Measurements from ENCODE around the gene BAX. TPM values are rescaled to one million over a fixed set of nuclear protein-coding genes. Genes with fewer than 3 reads are reported as not detected.

The BAX gene
- total RNA-seq, 1 donor from 2014 or later = 169 TPM

DNA sequence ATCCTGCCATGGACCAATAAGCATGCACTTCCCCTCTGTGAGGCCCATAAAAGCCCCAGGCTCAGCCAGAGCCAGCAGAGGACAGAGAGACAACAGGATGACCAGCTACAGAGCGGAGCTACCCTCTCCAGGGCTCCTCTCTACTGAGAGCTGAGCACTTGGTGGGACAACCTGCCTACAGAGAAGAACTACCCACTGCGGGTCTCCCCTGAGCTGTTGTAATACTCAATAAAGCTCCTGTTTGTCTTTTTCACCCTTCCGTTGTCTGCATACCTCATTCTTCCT, 7.5 kb upstream of the BAX start:
- Mint-ChIP-seq H3K36me3 (ENCODE audit: low read depth, unreplicated experiment) (peaks cover 4% of the 10 kb centered on the region), H3K9me3 (ENCODE audit: unreplicated experiment) (peaks cover 18% of the 10 kb centered on the region), H3K27ac (ENCODE audit: unreplicated experiment) (no peak overlapping the region), H3K4me3 (ENCODE audit: unreplicated experiment) (no peak overlapping the region), H3K4me1 (ENCODE audit: low read depth, unreplicated experiment) (no peaks in the 10 kb centered on the region), H3K27me3 (ENCODE audit: low read depth, unreplicated experiment) (peaks cover 2% of the 10 kb centered on the region)
- Histone ChIP-seq H3K9ac (ENCODE audit: low read length) (no peak overlapping the region), H2AFZ (ENCODE audit: low read depth, low read length) (no peak overlapping the region), H3K36me3 (ENCODE audit: insufficient read depth, low read length) (no peaks in the 10 kb centered on the region), H3K4me2 (ENCODE audit: low read length) (no peak overlapping the region), H3K27me3 (ENCODE audit: insufficient read depth, low read length) (no peaks in the 10 kb centered on the region), H3K4me3 (ENCODE audit: insufficient read depth, low read depth, low read length) (no peak overlapping the region), H3K9me3 (ENCODE audit: insufficient read depth, low read depth, low read length) (peaks cover 5% of the 10 kb centered on the region), H3K79me2 (ENCODE audit: insufficient read depth, low read length) (no peaks in the 10 kb centered on the region), H3K4me1 (ENCODE audit: insufficient read depth, low read length) (no peaks in the 10 kb centered on the region), H3K27ac (ENCODE audit: low read depth, low read length) (no peak overlapping the region), H4K20me1 (ENCODE audit: insufficient read depth, low read length) (no peaks in the 10 kb centered on the region)
- DNase-seq (ENCODE audit: low read depth) (no peak), FAIRE-seq (no peak)
- TF ChIP-seq, protein P1, sequence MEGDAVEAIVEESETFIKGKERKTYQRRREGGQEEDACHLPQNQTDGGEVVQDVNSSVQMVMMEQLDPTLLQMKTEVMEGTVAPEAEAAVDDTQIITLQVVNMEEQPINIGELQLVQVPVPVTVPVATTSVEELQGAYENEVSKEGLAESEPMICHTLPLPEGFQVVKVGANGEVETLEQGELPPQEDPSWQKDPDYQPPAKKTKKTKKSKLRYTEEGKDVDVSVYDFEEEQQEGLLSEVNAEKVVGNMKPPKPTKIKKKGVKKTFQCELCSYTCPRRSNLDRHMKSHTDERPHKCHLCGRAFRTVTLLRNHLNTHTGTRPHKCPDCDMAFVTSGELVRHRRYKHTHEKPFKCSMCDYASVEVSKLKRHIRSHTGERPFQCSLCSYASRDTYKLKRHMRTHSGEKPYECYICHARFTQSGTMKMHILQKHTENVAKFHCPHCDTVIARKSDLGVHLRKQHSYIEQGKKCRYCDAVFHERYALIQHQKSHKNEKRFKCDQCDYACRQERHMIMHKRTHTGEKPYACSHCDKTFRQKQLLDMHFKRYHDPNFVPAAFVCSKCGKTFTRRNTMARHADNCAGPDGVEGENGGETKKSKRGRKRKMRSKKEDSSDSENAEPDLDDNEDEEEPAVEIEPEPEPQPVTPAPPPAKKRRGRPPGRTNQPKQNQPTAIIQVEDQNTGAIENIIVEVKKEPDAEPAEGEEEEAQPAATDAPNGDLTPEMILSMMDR (IDR thresholded peaks at IDR 0.05; ENCODE audit: insufficient read depth, low read depth, low read length) = no peak
- no peak for TF ChIP-seq EZH2 (IDR thresholded peaks at IDR 0.05; ENCODE audit: insufficient read depth, low read length)

DNA sequence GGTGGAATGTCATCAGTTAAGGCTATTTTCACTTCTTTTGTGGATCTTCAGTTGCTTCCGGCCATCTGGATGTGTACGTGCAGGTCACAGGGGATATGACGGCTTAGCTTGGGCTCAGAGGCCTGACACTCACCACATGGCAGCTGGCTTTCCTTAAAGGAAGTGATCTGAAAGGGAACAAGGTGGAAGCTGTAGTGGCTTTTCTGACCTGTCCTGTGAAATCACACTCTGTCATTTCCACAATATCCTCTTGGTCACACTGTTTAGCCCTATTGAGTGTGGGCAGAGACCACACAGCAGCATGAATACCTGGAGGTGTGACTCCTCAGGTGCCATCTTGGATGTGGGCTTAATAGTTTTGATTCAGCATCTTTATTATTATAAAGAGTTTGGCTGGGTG, 4.5 kb upstream of the BAX start:
- Histone ChIP-seq H4K20me1 (ENCODE audit: insufficient read depth, low read length) (no peaks in the 10 kb centered on the region), H3K4me2 (ENCODE audit: low read length) (no peak overlapping the region), H3K79me2 (ENCODE audit: insufficient read depth, low read length) (peaks cover 5% of the 10 kb centered on the region), H3K27ac (ENCODE audit: low read depth, low read length) (no peak overlapping the region), H3K9me3 (ENCODE audit: insufficient read depth, low read depth, low read length) (peaks cover 5% of the 10 kb centered on the region), H3K4me1 (ENCODE audit: insufficient read depth, low read length) (no peaks in the 10 kb centered on the region), H3K9ac (ENCODE audit: low read length) (no peak overlapping the region), H3K27me3 (ENCODE audit: insufficient read depth, low read length) (no peaks in the 10 kb centered on the region), H3K4me3 (ENCODE audit: insufficient read depth, low read depth, low read length) (no peak overlapping the region), H3K36me3 (ENCODE audit: insufficient read depth, low read length) (no peaks in the 10 kb centered on the region), H2AFZ (ENCODE audit: low read depth, low read length) (no peak overlapping the region)
- DNase-seq (ENCODE audit: low read depth) (no peak), FAIRE-seq (no peak)
- Mint-ChIP-seq H3K27me3 (ENCODE audit: low read depth, unreplicated experiment) (peaks cover 2% of the 10 kb centered on the region), H3K4me1 (ENCODE audit: low read depth, unreplicated experiment) (no peaks in the 10 kb centered on the region), H3K9me3 (ENCODE audit: unreplicated experiment) (peaks cover 18% of the 10 kb centered on the region), H3K27ac (ENCODE audit: unreplicated experiment) (no peak overlapping the region), H3K36me3 (ENCODE audit: low read depth, unreplicated experiment) (peaks cover 4% of the 10 kb centered on the region), H3K4me3 (ENCODE audit: unreplicated experiment) (no peak overlapping the region)
- no peak for TF ChIP-seq EZH2 (IDR thresholded peaks at IDR 0.05; ENCODE audit: insufficient read depth, low read length)
- TF ChIP-seq, protein P1 (IDR thresholded peaks at IDR 0.05; ENCODE audit: insufficient read depth, low read depth, low read length) = no peak

DNA sequence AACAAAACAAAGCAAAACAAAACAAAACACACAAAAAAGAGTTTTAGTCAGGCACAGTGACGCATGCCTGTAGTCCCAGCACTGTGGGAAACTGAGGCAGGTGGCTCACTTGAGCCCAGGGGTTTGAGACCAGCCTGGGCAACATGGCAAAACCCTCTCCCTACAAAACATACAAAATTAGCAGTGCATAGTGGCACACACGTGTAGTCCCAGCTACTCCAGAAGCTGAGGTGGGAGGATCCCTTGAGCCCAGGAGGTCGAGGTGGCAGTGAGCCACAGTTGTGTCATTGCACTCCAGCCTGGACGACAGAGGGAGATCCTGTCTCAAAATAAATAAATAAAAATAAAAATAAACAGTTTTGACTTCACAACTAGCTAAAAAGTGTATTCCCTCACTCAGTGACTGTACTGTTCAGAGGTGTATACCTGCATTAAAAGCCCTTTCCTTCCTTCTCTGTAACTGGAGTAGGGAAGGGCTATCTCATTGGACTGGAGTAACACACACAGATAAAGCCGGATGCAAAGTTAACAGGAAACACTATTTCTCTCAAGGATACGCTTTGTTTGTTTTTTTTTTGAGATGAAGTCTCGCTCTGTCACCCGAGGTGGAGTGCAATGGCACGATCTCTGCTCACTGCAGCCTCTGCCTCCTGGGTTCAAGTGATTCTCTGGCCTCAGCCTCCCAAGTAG, 3.7 kb upstream of the BAX start:
- peaks cover 5% of the 10 kb centered on the region for H3K9me3 ChIP-seq (ENCODE audit: insufficient read depth, low read depth, low read length)
- no peak overlapping the region for H3K4me3 ChIP-seq (ENCODE audit: insufficient read depth, low read depth, low read length)
- H4K20me1 ChIP-seq (ENCODE audit: insufficient read depth, low read length) = no peaks in the 10 kb centered on the region
- H3K79me2 ChIP-seq (ENCODE audit: insufficient read depth, low read length) = peaks cover 13% of the 10 kb centered on the region
- no peaks in the 10 kb centered on the region for H3K36me3 ChIP-seq (ENCODE audit: insufficient read depth, low read length)
- no peak overlapping the region for H3K4me2 ChIP-seq (ENCODE audit: low read length)
- DNase-seq (ENCODE audit: low read depth) (no peak), FAIRE-seq (no peak)
- Mint-ChIP-seq H3K27ac (ENCODE audit: unreplicated experiment) (no peak overlapping the region), H3K9me3 (ENCODE audit: unreplicated experiment) (peaks cover 18% of the 10 kb centered on the region), H3K36me3 (ENCODE audit: low read depth, unreplicated experiment) (peaks cover 10% of the 10 kb centered on the region), H3K27me3 (ENCODE audit: low read depth, unreplicated experiment) (peaks cover 2% of the 10 kb centered on the region), H3K4me1 (ENCODE audit: low read depth, unreplicated experiment) (peaks cover 6% of the 10 kb centered on the region), H3K4me3 (ENCODE audit: unreplicated experiment) (no peak overlapping the region)
- H2AFZ ChIP-seq (ENCODE audit: low read depth, low read length) = no peak overlapping the region
- no peaks in the 10 kb centered on the region for H3K27me3 ChIP-seq (ENCODE audit: insufficient read depth, low read length)
- no peak overlapping the region for H3K9ac ChIP-seq (ENCODE audit: low read length)
- H3K4me1 ChIP-seq (ENCODE audit: insufficient read depth, low read length) = peaks cover 7% of the 10 kb centered on the region
- H3K27ac ChIP-seq (ENCODE audit: low read depth, low read length) = no peak overlapping the region
- TF ChIP-seq, protein P1 (IDR thresholded peaks at IDR 0.05; ENCODE audit: insufficient read depth, low read depth, low read length) = no peak
- TF ChIP-seq EZH2 (IDR thresholded peaks at IDR 0.05; ENCODE audit: insufficient read depth, low read length) = no peak

Data from astrocyte (in vitro differentiated cells and primary cell).